ENCODE data around the gene SMIM45.

SMIM45 gene

DNA sequence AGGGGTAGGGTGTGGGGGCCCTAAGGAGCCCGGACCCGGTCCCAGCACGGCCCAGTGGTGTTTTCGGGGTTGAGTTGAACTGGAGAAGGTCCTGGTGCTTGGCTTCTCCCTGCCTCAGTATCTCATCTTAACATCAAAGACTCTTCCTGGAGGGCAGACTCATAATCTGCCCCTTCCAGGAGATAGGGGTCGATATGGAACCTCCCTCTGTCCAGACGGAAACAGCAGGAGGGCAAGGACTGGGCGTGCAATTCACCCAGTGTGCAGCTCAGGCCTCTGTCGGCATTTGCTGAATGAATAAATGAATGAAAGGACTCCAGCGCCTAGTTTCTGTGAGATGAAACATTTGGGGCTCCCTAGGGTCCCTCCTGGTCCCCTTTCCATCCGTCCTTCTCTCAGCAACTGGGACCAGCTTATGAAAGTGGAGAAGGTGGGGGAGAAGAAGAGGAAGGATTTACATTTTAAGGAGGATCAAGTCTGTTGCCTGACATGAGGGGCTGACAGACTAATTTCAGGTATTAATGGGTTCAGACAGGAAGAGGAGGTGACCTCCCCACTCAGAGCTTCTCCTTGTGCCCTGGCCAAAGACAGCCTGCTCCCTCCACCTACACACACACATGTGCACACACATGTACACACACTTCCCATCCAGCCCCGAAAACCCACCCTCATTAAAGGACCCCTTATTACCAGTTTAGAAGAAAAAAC lies 36.0 kb upstream of the SMIM45 start:
- no peak for DNase-seq (ENCODE audit: low read depth in 3 of 3, low spot score in 1 of 3)

- DNase-seq (ENCODE audit: low read depth in 3 of 3, low spot score in 1 of 3): no peak
These were observed 35.1 kb upstream of the SMIM45 start for GRCh38 chr22:41916745-41917358.

GRCh38 chr22:41917375-41917902 lies 34.5 kb upstream of the SMIM45 start:
- DNase-seq (ENCODE audit: low read depth in 3 of 3, low spot score in 1 of 3): no peak

DNA sequence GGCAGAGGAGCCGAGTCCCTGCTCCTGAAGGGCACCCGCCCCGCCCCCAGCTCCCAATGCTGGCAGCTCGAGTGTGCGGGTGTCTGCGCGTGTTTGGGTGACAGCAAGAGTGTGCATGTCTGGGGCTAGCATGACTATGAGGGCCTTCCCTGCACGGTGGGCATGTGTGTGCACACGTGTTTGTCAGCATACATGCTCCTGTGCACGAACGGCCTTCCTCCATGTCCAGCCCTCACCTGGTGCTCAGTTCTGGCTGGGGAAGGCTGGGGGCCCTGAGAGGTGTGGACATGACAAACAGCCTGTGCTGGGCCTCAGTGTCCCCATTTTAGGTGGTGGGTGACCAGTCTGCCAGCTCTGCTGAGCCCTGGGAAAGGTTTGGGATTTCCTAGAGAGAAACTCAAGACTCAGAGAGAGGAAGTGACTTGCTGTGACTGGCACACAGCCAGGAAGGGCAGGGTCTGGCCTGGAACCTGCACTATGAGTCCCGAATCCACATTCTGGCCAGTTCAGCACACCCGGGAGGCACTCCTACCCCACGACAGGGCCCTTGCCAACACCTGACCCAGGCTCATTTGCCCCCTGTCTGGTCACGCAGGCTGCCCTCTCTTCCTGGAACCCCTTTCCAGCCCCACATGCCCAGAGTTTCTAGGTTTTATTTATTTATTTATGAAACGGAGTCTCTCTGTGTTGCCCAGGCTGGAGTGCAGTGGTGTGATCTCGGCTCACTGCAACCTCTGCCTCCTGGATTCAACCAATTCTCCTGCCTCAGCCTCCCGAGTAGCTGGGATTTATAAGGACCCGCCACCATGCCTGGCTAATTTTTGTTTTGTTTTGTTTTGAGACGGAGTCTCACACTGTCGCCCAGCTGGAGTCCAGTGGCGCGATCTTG lies 33.8 kb upstream of the SMIM45 start:
- DNase-seq (ENCODE audit: low read depth in 3 of 3, low spot score in 1 of 3): no peak

- no peak for DNase-seq (ENCODE audit: low read depth in 3 of 3, low spot score in 1 of 3)
These were observed 32.4 kb upstream of the SMIM45 start for GRCh38 chr22:41919357-41920224.

GRCh38 chr22:41920271-41920976 lies 31.5 kb upstream of the SMIM45 start:
- no peak for DNase-seq (ENCODE audit: low read depth in 3 of 3, low spot score in 1 of 3)

DNA sequence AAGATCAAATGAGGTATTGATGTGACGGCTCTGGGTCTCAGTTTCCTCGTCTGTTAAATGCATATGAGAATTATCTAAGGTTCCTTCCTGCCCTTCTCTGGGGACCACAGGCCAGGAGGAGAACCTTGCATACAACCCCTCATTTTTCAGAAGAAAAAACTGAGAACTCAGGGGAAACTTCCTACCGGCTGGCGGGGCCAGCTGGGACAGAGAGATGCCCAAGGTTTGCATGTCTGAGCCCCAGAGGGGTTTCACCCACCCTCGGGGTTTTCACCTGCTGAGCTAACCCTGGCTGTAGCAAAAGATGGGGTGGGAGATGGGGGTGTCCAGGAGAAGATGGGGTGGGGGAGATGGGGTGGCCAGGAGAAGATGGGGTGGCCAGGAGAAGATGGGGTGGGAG lies 29.6 kb upstream of the SMIM45 start:
- no peak for DNase-seq (ENCODE audit: low read depth in 3 of 3, low spot score in 1 of 3)

DNA sequence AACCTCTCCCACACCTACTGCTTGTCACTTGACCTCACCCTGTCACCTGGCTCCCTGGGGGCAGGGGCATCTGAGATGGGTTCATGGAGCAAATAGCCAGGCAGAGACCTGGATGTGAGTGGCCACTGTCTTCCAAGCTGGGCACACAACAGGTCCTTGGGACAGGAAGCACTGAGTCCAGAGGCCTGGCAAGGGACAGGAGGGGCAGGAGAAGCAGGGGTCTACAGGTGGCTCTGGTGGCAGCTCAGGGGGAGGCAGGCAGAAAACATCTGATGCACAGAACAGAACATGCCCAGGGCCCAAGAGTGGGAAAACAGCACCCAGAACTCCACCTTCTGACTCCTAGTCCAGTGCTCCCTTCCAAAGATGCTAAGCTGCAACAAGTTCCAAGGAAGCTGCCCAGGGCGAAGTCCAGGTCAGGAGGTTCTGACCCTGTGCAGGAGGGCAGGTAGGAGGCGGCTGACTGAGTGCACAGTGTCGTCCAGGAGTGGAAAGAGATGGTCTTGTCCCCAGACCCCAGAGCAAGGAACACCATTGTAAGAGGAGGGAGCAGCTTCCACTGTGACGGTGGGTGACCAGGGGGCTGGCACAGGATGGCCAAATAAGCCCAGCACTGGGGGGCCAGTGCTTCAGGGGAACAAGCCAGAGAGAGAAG lies 28.9 kb upstream of the SMIM45 start:
- DNase-seq (ENCODE audit: low read depth in 3 of 3, low spot score in 1 of 3): no peak

GRCh38 chr22:41923595-41924276 lies 28.2 kb upstream of the SMIM45 start:
- no peak for DNase-seq (ENCODE audit: low read depth in 3 of 3, low spot score in 1 of 3)

- DNase-seq (ENCODE audit: low read depth in 3 of 3, low spot score in 1 of 3): peak; percentile 33 to 71 (median 62)
These were observed 26.0 kb upstream of the SMIM45 start for GRCh38 chr22:41925783-41926460.

DNA sequence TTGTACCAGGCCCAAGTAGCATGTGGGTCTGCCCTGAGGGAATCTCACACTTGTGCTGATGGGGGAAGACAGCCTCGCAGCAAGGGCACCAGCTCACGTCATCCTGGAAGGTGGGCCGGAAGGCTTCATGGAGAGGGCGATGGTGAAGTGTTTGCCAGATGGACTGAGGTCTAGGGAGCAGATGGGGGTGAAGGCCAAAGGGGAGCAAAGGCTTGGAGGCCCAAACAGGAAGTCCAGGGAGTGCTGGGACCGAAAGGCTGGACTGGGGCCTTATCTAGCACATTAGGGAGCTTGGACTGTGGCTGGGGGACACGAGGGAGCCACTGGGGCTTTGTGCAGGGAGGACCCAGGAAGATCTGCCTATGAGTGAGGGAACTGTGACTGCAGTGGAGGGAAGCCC lies 24.1 kb upstream of the SMIM45 start:
- no peak for DNase-seq (ENCODE audit: low read depth in 3 of 3, low spot score in 1 of 3)

DNA sequence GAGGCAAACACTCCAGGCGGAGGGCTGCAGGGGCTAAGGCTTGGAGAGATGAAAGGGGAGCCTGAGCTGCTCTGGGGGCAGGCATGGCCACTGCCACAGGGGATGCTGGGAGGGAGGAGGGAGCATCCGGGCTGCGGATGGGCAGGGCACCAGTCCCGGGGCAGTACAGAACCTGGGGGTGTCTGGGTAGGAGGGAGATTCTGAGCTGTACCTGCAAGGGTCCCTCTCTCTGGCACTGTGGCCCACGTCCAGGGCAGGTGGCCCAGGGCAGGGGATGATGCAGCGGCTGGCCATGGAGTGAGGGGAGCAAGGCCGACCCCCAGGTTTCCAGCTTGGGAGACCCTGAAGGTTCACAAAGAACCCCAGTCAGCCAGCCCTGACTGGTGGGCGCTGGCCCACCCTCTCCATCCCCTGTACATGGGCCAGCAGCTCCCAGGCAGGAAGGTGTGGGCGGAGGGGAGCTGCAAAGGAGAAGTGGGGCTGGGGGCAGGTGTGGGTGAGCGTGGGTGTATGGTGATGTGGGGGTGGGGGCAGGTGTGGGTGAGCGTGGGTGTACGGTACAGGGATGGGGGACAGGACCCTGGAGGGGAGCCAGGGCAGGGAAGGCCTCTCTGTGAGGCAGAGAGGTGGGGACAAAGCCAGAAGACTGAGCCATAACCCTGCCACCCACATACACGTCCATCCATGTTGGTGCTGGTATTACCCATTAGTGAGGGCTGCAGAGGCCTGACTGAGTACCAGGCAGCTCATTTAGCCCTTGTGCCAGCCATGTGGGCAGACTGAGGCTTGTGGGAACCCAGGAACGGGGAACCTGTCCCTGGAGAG lies 23.1 kb upstream of the SMIM45 start:
- no peak for DNase-seq (ENCODE audit: low read depth in 3 of 3, low spot score in 1 of 3)

DNA sequence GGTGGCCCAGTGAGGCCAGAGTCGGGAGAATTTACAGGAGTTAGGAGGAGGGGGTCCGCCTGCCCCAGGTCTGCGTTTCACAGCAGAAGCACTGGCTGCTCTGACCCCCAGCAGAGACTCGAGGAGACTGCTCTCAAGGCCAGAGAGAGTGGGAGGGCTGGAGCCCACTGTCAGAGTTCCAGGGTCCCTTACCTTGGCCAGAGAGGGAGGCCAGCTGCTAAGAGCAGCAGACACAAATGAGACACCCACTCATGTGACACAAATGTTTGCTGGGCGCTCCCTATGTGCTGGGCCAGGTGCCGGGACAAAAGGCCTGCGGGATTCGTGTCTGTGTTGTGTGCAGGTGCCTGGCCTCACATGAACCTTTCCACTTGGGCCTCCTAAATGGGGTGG lies 22.5 kb upstream of the SMIM45 start:
- no peak for DNase-seq (ENCODE audit: low read depth in 3 of 3, low spot score in 1 of 3)

GRCh38 chr22:41931701-41932269 lies 20.2 kb upstream of the SMIM45 start:
- DNase-seq (ENCODE audit: low read depth in 3 of 3, low spot score in 1 of 3): no peak

GRCh38 chr22:41932353-41932752 lies 19.6 kb upstream of the SMIM45 start:
- DNase-seq (ENCODE audit: low read depth in 3 of 3, low spot score in 1 of 3): no peak

DNA sequence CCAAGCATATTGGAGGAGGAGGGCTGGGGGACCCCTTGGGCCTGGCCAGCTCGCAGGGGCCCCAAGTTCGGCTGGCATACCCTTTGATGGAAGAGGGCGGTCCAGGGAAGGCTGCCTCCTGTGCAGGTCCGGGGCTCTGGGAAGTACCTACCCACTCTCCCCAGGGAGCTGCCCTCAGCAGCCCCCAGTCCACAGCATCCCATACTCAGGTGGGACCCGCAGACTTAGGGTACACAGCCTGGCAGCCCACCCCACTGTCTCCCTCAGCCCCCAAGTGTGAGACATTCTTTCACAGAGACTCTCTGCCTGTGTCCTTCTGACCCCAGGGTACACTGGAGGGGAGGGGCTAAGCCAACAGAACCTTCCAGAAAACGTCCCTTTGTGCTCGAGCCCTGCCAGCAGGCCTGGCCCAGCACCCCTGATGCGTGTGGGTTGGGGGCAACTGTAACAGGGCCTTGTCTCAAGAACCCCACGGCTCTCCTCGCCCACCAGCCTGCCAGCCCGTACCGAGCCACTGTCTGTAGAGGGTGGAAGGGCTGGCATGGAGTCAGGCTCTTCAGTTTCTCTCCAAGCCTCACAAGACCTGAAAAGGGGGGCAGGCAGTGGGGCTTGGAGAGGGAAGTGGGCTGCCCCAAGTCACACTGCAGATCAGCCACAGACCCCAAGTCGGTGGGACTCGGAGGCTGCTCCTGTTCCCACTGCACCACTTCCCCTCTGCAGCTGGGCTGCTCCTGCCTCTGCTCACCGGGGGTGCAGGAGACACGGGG lies 18.4 kb upstream of the SMIM45 start:
- DNase-seq (ENCODE audit: low read depth in 3 of 3, low spot score in 1 of 3): no peak

Measured in stimulated activated CD4-positive, alpha-beta T cell treated with anti-CD3 and anti-CD28 coated beads, TNF-alpha, amount 100 ng/mL, for 1 hour (primary cell).